Fibroblast of skin of right biceps (primary cell): ENCODE data around the gene VEGFD.

Source experiments
- DNase-seq: peaks from one replicate; pipeline ENCODE4 v3.0.0-alpha.2; 2013

Gene VEGFD

GRCh38 chrX:15299941-15300851 lies 84.0 kb downstream of the VEGFD start:
- DNase-seq: peak; percentile 7

- no peak for DNase-seq
Measured at GRCh38 chrX:15298780-15299179, 85.4 kb downstream of the VEGFD start.

GRCh38 chrX:15298201-15298600 lies 86.0 kb downstream of the VEGFD start:
- DNase-seq: no peak
